HPDE6-E6E7 (cell line): Measurements from ENCODE around the gene TBC1D2B.

Experiments used
- DNase-seq: peaks from one replicate; pipeline ENCODE4 v3.0.0; 2011; ENCODE audit warnings: missing footprints; ENCODE audit errors: extremely low spot score

Gene TBC1D2B

GRCh38 chr15:78054966-78055365 is 22.5 kb downstream of the TBC1D2B start:
- no peak for DNase-seq

- DNase-seq, result no peak
Observed at GRCh38 chr15:78054518-78054917, 23.0 kb downstream of the TBC1D2B start.

GRCh38 chr15:78052545-78052944 is 25.0 kb downstream of the TBC1D2B start:
- no peak for DNase-seq

- DNase-seq, result no peak
Observed at GRCh38 chr15:78052001-78052401, 25.5 kb downstream of the TBC1D2B start.

- DNase-seq, result no peak
Observed at GRCh38 chr15:78051596-78051995, 25.9 kb downstream of the TBC1D2B start.

GRCh38 chr15:78050826-78051225 is 26.7 kb downstream of the TBC1D2B start:
- DNase-seq, result no peak

- no peak for DNase-seq
Observed at GRCh38 chr15:78050441-78050809, 27.1 kb downstream of the TBC1D2B start.

GRCh38 chr15:78049691-78050440 is 27.6 kb downstream of the TBC1D2B start:
- DNase-seq, result no peak

GRCh38 chr15:78048628-78048920 is 28.9 kb downstream of the TBC1D2B start:
- DNase-seq, result no peak

GRCh38 chr15:78047761-78048627 is 29.5 kb downstream of the TBC1D2B start:
- no peak for DNase-seq

GRCh38 chr15:78046796-78047341 is 30.6 kb downstream of the TBC1D2B start:
- no peak for DNase-seq

GRCh38 chr15:78045189-78045588 is 32.3 kb downstream of the TBC1D2B start:
- DNase-seq, result no peak

- no peak for DNase-seq
Observed at GRCh38 chr15:78044407-78045155, 32.9 kb downstream of the TBC1D2B start.

- DNase-seq, result no peak
Observed at GRCh38 chr15:78041946-78042345, 35.6 kb downstream of the TBC1D2B start.

GRCh38 chr15:78040653-78041244 is 36.8 kb downstream of the TBC1D2B start:
- DNase-seq, result no peak

GRCh38 chr15:78038585-78039247 is 38.8 kb downstream of the TBC1D2B start:
- DNase-seq, result no peak

- no peak for DNase-seq
Observed at GRCh38 chr15:78037779-78038305, 39.7 kb downstream of the TBC1D2B start.

- no peak for DNase-seq
Observed at GRCh38 chr15:78037328-78037727, 40.2 kb downstream of the TBC1D2B start.

GRCh38 chr15:78035861-78036476 is 41.5 kb downstream of the TBC1D2B start:
- DNase-seq, result no peak

- no peak for DNase-seq
Observed at GRCh38 chr15:78035321-78035751, 42.2 kb downstream of the TBC1D2B start.
